K562 (cell line): ENCODE results near the gene PPP1R3A. TPM values are rescaled to one million over a fixed set of nuclear protein-coding genes. Genes with fewer than 3 reads are reported as not detected.

Experiments used
- ATAC-seq: fragments of 200-7000 bp; cut with Tn5 transposase; 3 replicates; pipeline ENCODE4 v1.9.1; 2020; ENCODE audit warnings: moderate library complexity
- BruUV-seq: library from RNA; stranded (reverse); fragments of 400-500 nt; replicated peaks from 2 replicates; lab custom pipeline; 2021; lab: Mats Ljungman, UMichigan
- CTCF ChIA-PET: fragments of 300-600 bp; formaldehyde crosslinking; extraction: SDS; loops from one replicate; lab custom pipeline; 2021; ENCODE audit warnings: low intra/inter-chr PET ratio; lab: Yijun Ruan, JAX
- POLR2A ChIA-PET: fragments of 300-600, 350-650 bp; sonication (Branson Sonifier 250); formaldehyde crosslinking; extraction: SDS; loops from one replicate; lab custom pipeline; 2021; ENCODE audit warnings: antibody characterized with exemption, inconsistent platforms; lab: Yijun Ruan, JAX
- DNase-seq, 4 experiments: peaks; one replicate each; pipeline versions ENCODE4 v3.0.0 to v3.0.0-alpha.2; 2011 to 2018; ENCODE audit warnings: low spot score in 3 of 4, mixed read lengths in 3 of 4; ENCODE audit errors: extremely low read depth in 1 of 4
- FAIRE-seq: peaks from 2 replicates; lab custom pipeline; 2011; peaks lifted over from hg19 to GRCh38; lab: Jason Lieb, UNC
- H2AFZ ChIP-seq: 2 replicates; pipeline ENCODE4 v1.6.0; 2011; ENCODE audit warnings: low read depth, low read length, control low read depth, inconsistent platforms
- H3K27ac ChIP-seq: fragments of 200-600 bp; 3 replicates; pipeline ENCODE4 v1.8.0; 2011; ENCODE audit warnings: low read depth, mild to moderate bottlenecking, control low read depth, inconsistent platforms, low read length, moderate library complexity, mixed read lengths; ENCODE audit errors: extremely low read depth
- H3K27me3 ChIP-seq, 2 experiments: fragments of 300-600 bp in 1 of 2; 2 replicates in 1 of 2; 3 replicates in 1 of 2; pipeline versions ENCODE4 v1.6.0 to v1.8.0; 2011; ENCODE audit warnings: inconsistent platforms in 2 of 2, low read length in 2 of 2, mild to moderate bottlenecking in 1 of 2, mixed read lengths in 1 of 2, moderate library complexity in 1 of 2; ENCODE audit not compliant: control insufficient read depth in 2 of 2, insufficient read depth in 2 of 2
- H3K36me3 ChIP-seq: fragments of 300-600 bp; 3 replicates; pipeline ENCODE4 v1.8.0; 2011; ENCODE audit warnings: mild to moderate bottlenecking, low read length, inconsistent platforms; ENCODE audit not compliant: control insufficient read depth, insufficient read depth
- H3K4me1 ChIP-seq, 2 experiments: fragments of 200-600 bp in 1 of 2; replicated peaks in 1 of 2; 2 replicates in 1 of 2; 3 replicates in 1 of 2; pipeline versions ENCODE4 v1.5.1 to v1.8.0; 2011; ENCODE audit warnings: inconsistent platforms in 2 of 2, low read length in 2 of 2, mild to moderate bottlenecking in 1 of 2, mixed read lengths in 1 of 2, moderate library complexity in 1 of 2; ENCODE audit not compliant: control insufficient read depth in 2 of 2, insufficient read depth in 2 of 2
- H3K4me2 ChIP-seq: 2 replicates; pipeline ENCODE4 v1.6.1; 2011; ENCODE audit warnings: low read length, control low read depth, inconsistent platforms, mixed read lengths; ENCODE audit not compliant: insufficient read depth
- H3K4me3 ChIP-seq: fragments of 200-600 bp; sonication (generic), shearing (Covaris generic); 2 replicates; pipeline ENCODE4 v1.5.1; 2016; ENCODE audit warnings: control low read depth, inconsistent platforms
- H3K79me2 ChIP-seq: fragments of 200-600 bp; 3 replicates; pipeline ENCODE4 v1.8.0; 2011; ENCODE audit warnings: low read length, inconsistent platforms; ENCODE audit not compliant: control insufficient read depth, insufficient read depth
- H3K9ac ChIP-seq, 2 experiments: 2 replicates each; pipeline versions ENCODE4 v1.6.0 to v1.6.1; 2011; ENCODE audit warnings: low read depth in 2 of 2, low read length in 2 of 2, control low read depth in 1 of 2, inconsistent platforms in 1 of 2, mild to moderate bottlenecking in 1 of 2, mixed read lengths in 1 of 2; ENCODE audit not compliant: insufficient read depth in 1 of 2
- H3K9me1 ChIP-seq: one replicate; pipeline ENCODE4 v1.6.0; 2011; ENCODE audit warnings: inconsistent platforms, mild to moderate bottlenecking, low read length, moderate library complexity; ENCODE audit not compliant: control insufficient read depth, insufficient read depth
- H3K9me3 ChIP-seq: replicated peaks from 2 replicates; pipeline ENCODE4 v1.5.1; 2011; ENCODE audit warnings: low read depth, low read length, inconsistent platforms; ENCODE audit not compliant: control insufficient read depth, insufficient read depth
- H4K20me1 ChIP-seq: replicated peaks from 2 replicates; pipeline ENCODE4 v1.6.1; 2011; ENCODE audit warnings: low read length, inconsistent platforms, mixed read lengths; ENCODE audit not compliant: control insufficient read depth, insufficient read depth
- BDP1 ChIP-seq: IDR thresholded peaks from 3 replicates; pipeline ENCODE4 v1.6.1; 2011; ENCODE audit not compliant: insufficient read length, insufficient read depth
- CTBP1 ChIP-seq: fragments of 450-650 bp; IDR thresholded peaks from 2 replicates; pipeline ENCODE4 v1.6.1; 2016; ENCODE audit warnings: borderline replicate concordance
- DEAF1 ChIP-seq: fragments of 450-650 bp; formaldehyde crosslinking; IDR thresholded peaks from 2 replicates; pipeline ENCODE4 v1.4.0; 2020; ENCODE audit warnings: mild to moderate bottlenecking, moderate library complexity
- DIDO1 ChIP-seq: fragments of 450-650 bp; IDR thresholded peaks from 2 replicates; pipeline ENCODE4 v1.6.1; 2016; ENCODE audit warnings: low read depth, missing biosample characterization, missing genetic modification characterization
- DPF2 ChIP-seq: fragments of 450-650 bp; IDR thresholded peaks from 2 replicates; pipeline ENCODE4 v1.6.1; 2016
- HCFC1 ChIP-seq: IDR thresholded peaks from 2 replicates; pipeline ENCODE4 v1.6.1; 2012; ENCODE audit warnings: low read depth, low read length, improper control_type of control experiment
- KDM2B ChIP-seq: fragments of 250-450 bp; sonication (Bioruptor Pico); IDR thresholded peaks from 2 replicates; pipeline ENCODE4 v1.8.0; 2021; ENCODE audit warnings: mild to moderate bottlenecking, moderate library complexity
- NCOA2 ChIP-seq, 2 experiments: fragments of 450-650 bp; IDR thresholded peaks; 2 replicates each; pipeline ENCODE4 v1.6.1; 2018; ENCODE audit warnings: mild to moderate bottlenecking in 2 of 2, moderate library complexity in 1 of 2; ENCODE audit not compliant: partially characterized antibody in 2 of 2
- POLR2B ChIP-seq: fragments of 450-650 bp; IDR thresholded peaks from 2 replicates; pipeline ENCODE4 v1.6.1; 2018; ENCODE audit warnings: low read depth; ENCODE audit not compliant: partially characterized antibody
- TAF7 ChIP-seq: fragments of 450-650 bp; IDR thresholded peaks from 2 replicates; pipeline ENCODE4 v1.6.1; 2016; ENCODE audit warnings: missing genetic modification characterization, missing compliant biosample characterization
- ZNF121 ChIP-seq: sonication (generic); formaldehyde crosslinking; conservative IDR thresholded peaks from 2 replicates; pipeline ENCODE4 v1.8.0; 2022; ENCODE audit warnings: missing genetic modification reagents
- WGBS: fragments of 100-300 bp; shearing (Covaris generic); methylation state at CpG from one replicate; pipeline ENCODE4 v1.1.6; 2016; ENCODE audit warnings: low coverage, mixed read lengths; ENCODE audit not compliant: insufficient coverage; ENCODE audit errors: missing lambda C conversion rate; 5-methylcytosine and 5-hydroxymethylcytosine counted together
- in situ Hi-C: fragments of 300-500 bp; cut with MboI; formaldehyde crosslinking; loops from 4 replicates; pipeline ENCODE4 v1.15.0; 2018; ENCODE audit warnings: inconsistent platforms, mixed read lengths
- intact Hi-C: fragments of 100-400 bp; cut with micrococcal nuclease; formaldehyde crosslinking; loops from 2 replicates; pipeline ENCODE4 v1.14.2; 2022
- polyA plus RNA-seq, 8 experiments: library from polyadenylated mRNA; depleted of rRNA in 4 of 8; stranded (reverse) in 5 of 8; unstranded in 3 of 8; fragments of >200 nt; fragmentation: Nextera tagmentation in 2 of 8; fragmentation: Illumina TruSeq in 1 of 8; extraction: Ambion mirVana in 2 of 8; extraction: Trizol in 1 of 8; gene quantifications; 2 replicates each; pipeline versions ENCODE4 v1.2.1 to v1.2.3, GENCODE V29; 2011 to 2014; ENCODE audit warnings: inconsistent platforms in 1 of 8, missing spikeins in 1 of 8
- total RNA-seq, 7 experiments: library from RNA; depleted of rRNA in 6 of 7; stranded (reverse); fragments of >200 nt in 6 of 7; fragmentation: Illumina TruSeq in 2 of 7; extraction: Trizol in 2 of 7; gene quantifications; 2 replicates each; pipeline versions ENCODE4 v1.2.1 to v1.2.3, GENCODE V29; 2011 to 2021; ENCODE audit warnings: low replicate concordance in 1 of 7
- TF ChIP-seq, protein P1 (sequence below), 3 experiments: fragments of 200-800 bp in 1 of 3; fragments of 250-450 bp in 1 of 3; fragments of 450-650 bp in 1 of 3; sonication (Bioruptor Pico) in 1 of 3; sonication (Bioruptor generic) in 1 of 3; formaldehyde crosslinking in 1 of 3; IDR thresholded peaks; 2 replicates each; pipeline versions ENCODE4 v1.6.1 to v1.8.0; 2016 to 2022; ENCODE audit warnings: mild to moderate bottlenecking in 2 of 3, missing genetic modification characterization in 2 of 3, missing compliant biosample characterization in 1 of 3, moderate library complexity in 1 of 3
- TF ChIP-seq, protein P2 (sequence below): fragments of 450-650 bp; conservative IDR thresholded peaks from 2 replicates; pipeline ENCODE4 v1.6.1; 2016; ENCODE audit warnings: missing genetic modification characterization, low read depth, mild to moderate bottlenecking, missing compliant biosample characterization, moderate library complexity
- TF ChIP-seq, protein P3 (sequence below): fragments of 450-650 bp; IDR thresholded peaks from one replicate; pipeline ENCODE4 v1.6.1; 2018; ENCODE audit warnings: mild to moderate bottlenecking, moderate library complexity; ENCODE audit not compliant: partially characterized antibody

Gene PPP1R3A
- total and polyA plus RNA-seq, 9 of the 15 experiments (the other 6 are each of a cell fraction or from before 2014, with no cell fraction given), result 0.01 to 0.03 TPM; not detected in 7

- TF ChIP-seq CTBP1 (no peak), DIDO1 (tag) (no peak)
Observed at GRCh38 chr7:113917840-113918239, 969 bp downstream of the PPP1R3A start (continued).

GRCh38 chr7:113915956-113916355 lies 2.9 kb downstream of the PPP1R3A start:
- POLR2A ChIA-PET, result no interaction called here
- no peak for TF ChIP-seq ZNF121 (CRISPR knock-in tag)
- TF ChIP-seq DEAF1 (CRISPR knock-in tag), result no peak
- no peak for TF ChIP-seq TAF7 (tag)
- TF ChIP-seq DPF2, result no peak
- TF ChIP-seq, protein P1, sequence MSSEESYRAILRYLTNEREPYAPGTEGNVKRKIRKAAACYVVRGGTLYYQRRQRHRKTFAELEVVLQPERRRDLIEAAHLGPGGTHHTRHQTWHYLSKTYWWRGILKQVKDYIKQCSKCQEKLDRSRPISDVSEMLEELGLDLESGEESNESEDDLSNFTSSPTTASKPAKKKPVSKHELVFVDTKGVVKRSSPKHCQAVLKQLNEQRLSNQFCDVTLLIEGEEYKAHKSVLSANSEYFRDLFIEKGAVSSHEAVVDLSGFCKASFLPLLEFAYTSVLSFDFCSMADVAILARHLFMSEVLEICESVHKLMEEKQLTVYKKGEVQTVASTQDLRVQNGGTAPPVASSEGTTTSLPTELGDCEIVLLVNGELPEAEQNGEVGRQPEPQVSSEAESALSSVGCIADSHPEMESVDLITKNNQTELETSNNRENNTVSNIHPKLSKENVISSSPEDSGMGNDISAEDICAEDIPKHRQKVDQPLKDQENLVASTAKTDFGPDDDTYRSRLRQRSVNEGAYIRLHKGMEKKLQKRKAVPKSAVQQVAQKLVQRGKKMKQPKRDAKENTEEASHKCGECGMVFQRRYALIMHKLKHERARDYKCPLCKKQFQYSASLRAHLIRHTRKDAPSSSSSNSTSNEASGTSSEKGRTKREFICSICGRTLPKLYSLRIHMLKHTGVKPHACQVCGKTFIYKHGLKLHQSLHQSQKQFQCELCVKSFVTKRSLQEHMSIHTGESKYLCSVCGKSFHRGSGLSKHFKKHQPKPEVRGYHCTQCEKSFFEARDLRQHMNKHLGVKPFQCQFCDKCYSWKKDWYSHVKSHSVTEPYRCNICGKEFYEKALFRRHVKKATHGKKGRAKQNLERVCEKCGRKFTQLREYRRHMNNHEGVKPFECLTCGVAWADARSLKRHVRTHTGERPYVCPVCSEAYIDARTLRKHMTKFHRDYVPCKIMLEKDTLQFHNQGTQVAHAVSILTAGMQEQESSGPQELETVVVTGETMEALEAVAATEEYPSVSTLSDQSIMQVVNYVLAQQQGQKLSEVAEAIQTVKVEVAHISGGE (CRISPR knock-in tag; IDR thresholded peaks at IDR 0.05), result no peak
- TF ChIP-seq, protein P2, sequence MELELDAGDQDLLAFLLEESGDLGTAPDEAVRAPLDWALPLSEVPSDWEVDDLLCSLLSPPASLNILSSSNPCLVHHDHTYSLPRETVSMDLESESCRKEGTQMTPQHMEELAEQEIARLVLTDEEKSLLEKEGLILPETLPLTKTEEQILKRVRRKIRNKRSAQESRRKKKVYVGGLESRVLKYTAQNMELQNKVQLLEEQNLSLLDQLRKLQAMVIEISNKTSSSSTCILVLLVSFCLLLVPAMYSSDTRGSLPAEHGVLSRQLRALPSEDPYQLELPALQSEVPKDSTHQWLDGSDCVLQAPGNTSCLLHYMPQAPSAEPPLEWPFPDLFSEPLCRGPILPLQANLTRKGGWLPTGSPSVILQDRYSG (tag), result no peak
- no peak for TF ChIP-seq NCOA2 (IDR thresholded peaks at IDR 0.05; ENCODE audit: partially characterized antibody in 2 of 2)
- no peak for TF ChIP-seq POLR2B
- TF ChIP-seq BDP1, result no peak
- TF ChIP-seq, protein P3, sequence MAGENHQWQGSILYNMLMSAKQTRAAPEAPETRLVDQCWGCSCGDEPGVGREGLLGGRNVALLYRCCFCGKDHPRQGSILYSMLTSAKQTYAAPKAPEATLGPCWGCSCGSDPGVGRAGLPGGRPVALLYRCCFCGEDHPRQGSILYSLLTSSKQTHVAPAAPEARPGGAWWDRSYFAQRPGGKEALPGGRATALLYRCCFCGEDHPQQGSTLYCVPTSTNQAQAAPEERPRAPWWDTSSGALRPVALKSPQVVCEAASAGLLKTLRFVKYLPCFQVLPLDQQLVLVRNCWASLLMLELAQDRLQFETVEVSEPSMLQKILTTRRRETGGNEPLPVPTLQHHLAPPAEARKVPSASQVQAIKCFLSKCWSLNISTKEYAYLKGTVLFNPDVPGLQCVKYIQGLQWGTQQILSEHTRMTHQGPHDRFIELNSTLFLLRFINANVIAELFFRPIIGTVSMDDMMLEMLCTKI, result no peak
- no peak for TF ChIP-seq KDM2B
- no peak for TF ChIP-seq HCFC1

More at GRCh38 chr7:113915956-113916355, 2.9 kb downstream of the PPP1R3A start:
- intact Hi-C loops (no loop called here), in situ Hi-C loops (no loop called here)
- Histone ChIP-seq H4K20me1 (no peaks in the 10 kb centered on the region), H3K27ac (no peak overlapping the region), H3K9ac (no peak overlapping the region), H3K4me2 (no peak overlapping the region), H3K27me3 (no peaks in the 10 kb centered on the region), H3K9me1 (no peaks in the 10 kb centered on the region), H3K4me3 (no peak overlapping the region), H3K79me2 (no peaks in the 10 kb centered on the region), H2AFZ (no peak overlapping the region), H3K4me1 (no peaks in the 10 kb centered on the region), H3K36me3 (no peaks in the 10 kb centered on the region), H3K9me3 (no peaks in the 10 kb centered on the region)
- ATAC-seq, result no peak
- no peak for FAIRE-seq
- 0% methylated on average over 2 of the region's 2 CpGs for WGBS
- CTCF ChIA-PET, result no interaction called here
- no TSS peak for BruUV-seq
- DNase-seq, result no peak
